Measurements from ENCODE around the gene TMPRSS7.

TMPRSS7 gene

DNA sequence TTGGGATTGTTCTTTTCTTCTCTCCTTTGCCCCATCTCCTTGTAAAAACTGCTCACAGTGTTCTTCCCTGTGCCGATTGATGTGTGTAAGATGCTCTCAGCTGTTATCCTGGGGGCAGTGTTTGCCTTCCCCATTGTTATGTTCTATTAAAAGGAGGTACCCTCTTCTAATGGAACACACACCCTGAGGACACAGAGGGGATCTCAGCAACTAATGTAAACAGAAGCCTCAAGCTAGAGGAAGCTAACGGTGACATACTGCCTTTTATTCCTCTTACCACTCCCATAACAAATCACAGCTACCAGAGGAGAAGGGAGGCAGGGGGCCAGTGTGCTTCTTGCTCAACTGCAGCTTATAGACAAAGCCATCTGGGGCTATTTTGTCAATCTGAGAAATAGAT, 33.6 kb upstream of the TMPRSS7 start:
- H2AFZ ChIP-seq (ENCODE audit: low read length), result no peak overlapping the region
- H3K79me1 ChIP-seq (ENCODE audit: low read depth, low read length), result peaks cover 8% of the 10 kb centered on the region
- no peak overlapping the region for H3K9ac ChIP-seq (ENCODE audit: low read depth, low read length, poor library complexity)
- H3K27ac ChIP-seq (replicated peaks; ENCODE audit: low read length), result no peak overlapping the region
- H4K91ac ChIP-seq (ENCODE audit: low read depth, low read length, poor library complexity), result no peak overlapping the region
- H2BK15ac ChIP-seq (ENCODE audit: low read length), result no peak overlapping the region
- H3K4me1 ChIP-seq (ENCODE audit: control insufficient read depth in 2 of 2, insufficient read depth in 1 of 2, low read depth in 1 of 2, low read length in 2 of 2), result peaks cover 32 to 52% of the 10 kb centered on the region in 2 donors
- H3K14ac ChIP-seq (ENCODE audit: low read length), result no peak overlapping the region
- no peak overlapping the region for H4K8ac ChIP-seq (ENCODE audit: low read depth, low read length)
- no peak overlapping the region for H3K23ac ChIP-seq (ENCODE audit: low read depth, low read length, poor library complexity)
- no peak overlapping the region for H2BK5ac ChIP-seq (ENCODE audit: low read length)
- H3K4ac ChIP-seq (ENCODE audit: low read length), result no peak overlapping the region
- no peak overlapping the region for H3K18ac ChIP-seq (ENCODE audit: low read length)
- H3K9me3 ChIP-seq (replicated peaks in 1 of 2; ENCODE audit: control insufficient read depth in 2 of 2, insufficient read depth in 1 of 2, low read depth in 1 of 2, low read length in 2 of 2), result no peaks in the 10 kb centered on the region
- peak overlapping the region; percentile 63 for H3K4me2 ChIP-seq (ENCODE audit: insufficient read depth, low read length, poor library complexity, severe bottlenecking)
- no peak for DNase-seq (ENCODE audit: low spot score)
- no peak overlapping the region for H2AK5ac ChIP-seq (ENCODE audit: low read depth, low read length)
- H2BK12ac ChIP-seq (ENCODE audit: low read length), result no peak overlapping the region
- H3K4me3 ChIP-seq (ENCODE audit: low read length in 2 of 2), result peak overlapping the region; percentile 69 to 97
- peaks cover 12 to 60% of the 10 kb centered on the region in 2 donors for H3K36me3 ChIP-seq (replicated peaks in 1 of 2; ENCODE audit: control insufficient read depth in 2 of 2, insufficient read depth in 2 of 2, low read length in 2 of 2)
- no peak overlapping the region for H2BK120ac ChIP-seq (ENCODE audit: low read depth, low read length)
- WGBS, 2 donors (ENCODE audit: extremely low coverage in 2 of 2, insufficient read length in 2 of 2, insufficient replicate concordance in 1 of 2), result no CpG with 5 or more reads among the region's 2 CpGs
- no peaks in the 10 kb centered on the region for H3K27me3 ChIP-seq (ENCODE audit: control insufficient read depth in 3 of 3, insufficient read depth in 3 of 3, low read depth in 1 of 3, low read length in 3 of 3)

DNA sequence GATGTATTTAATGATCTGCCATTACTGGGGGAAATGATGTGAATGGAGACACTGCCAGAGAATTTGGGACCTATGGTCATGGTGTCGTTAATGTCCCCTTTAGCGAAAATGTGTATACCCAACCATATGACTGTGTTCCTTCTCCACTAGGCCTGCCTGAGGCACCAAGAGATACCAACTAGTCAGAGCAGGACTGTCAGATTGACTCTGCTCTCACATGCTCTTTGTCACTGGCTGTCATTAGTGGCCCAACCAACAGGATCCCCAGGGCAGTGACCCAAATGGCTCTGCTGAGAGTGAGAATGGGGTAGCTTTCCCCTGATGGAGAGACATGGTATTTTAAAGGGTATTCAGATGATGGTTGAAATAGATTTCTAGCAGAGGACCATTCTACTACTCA, 33.0 kb upstream of the TMPRSS7 start:
- no peak overlapping the region for H2BK120ac ChIP-seq (ENCODE audit: low read depth, low read length)
- H3K27me3 ChIP-seq (ENCODE audit: control insufficient read depth in 3 of 3, insufficient read depth in 3 of 3, low read depth in 1 of 3, low read length in 3 of 3), result no peaks in the 10 kb centered on the region
- peak overlapping the region in 1 of 2 donors; percentile 97 for H3K4me3 ChIP-seq (ENCODE audit: low read length in 2 of 2)
- H3K79me1 ChIP-seq (ENCODE audit: low read depth, low read length), result peaks cover 8% of the 10 kb centered on the region
- no peak overlapping the region for H3K18ac ChIP-seq (ENCODE audit: low read length)
- no peak overlapping the region for H2AK5ac ChIP-seq (ENCODE audit: low read depth, low read length)
- H3K4ac ChIP-seq (ENCODE audit: low read length), result no peak overlapping the region
- H3K14ac ChIP-seq (ENCODE audit: low read length), result no peak overlapping the region
- no peak overlapping the region for H3K9ac ChIP-seq (ENCODE audit: low read depth, low read length, poor library complexity)
- no peak for DNase-seq (ENCODE audit: low spot score)
- peaks cover 32 to 56% of the 10 kb centered on the region in 2 donors for H3K4me1 ChIP-seq (ENCODE audit: control insufficient read depth in 2 of 2, insufficient read depth in 1 of 2, low read depth in 1 of 2, low read length in 2 of 2)
- no peaks in the 10 kb centered on the region for H3K9me3 ChIP-seq (replicated peaks in 1 of 2; ENCODE audit: control insufficient read depth in 2 of 2, insufficient read depth in 1 of 2, low read depth in 1 of 2, low read length in 2 of 2)
- H2BK12ac ChIP-seq (ENCODE audit: low read length), result no peak overlapping the region
- H4K8ac ChIP-seq (ENCODE audit: low read depth, low read length), result no peak overlapping the region
- H2AFZ ChIP-seq (ENCODE audit: low read length), result no peak overlapping the region
- no peak overlapping the region for H3K23ac ChIP-seq (ENCODE audit: low read depth, low read length, poor library complexity)
- no CpG with 5 or more reads among the region's 2 CpGs for WGBS, 2 donors (ENCODE audit: extremely low coverage in 2 of 2, insufficient read length in 2 of 2, insufficient replicate concordance in 1 of 2)
- no peak overlapping the region for H3K4me2 ChIP-seq (ENCODE audit: insufficient read depth, low read length, poor library complexity, severe bottlenecking)
- peaks cover 14 to 66% of the 10 kb centered on the region in 2 donors for H3K36me3 ChIP-seq (replicated peaks in 1 of 2; ENCODE audit: control insufficient read depth in 2 of 2, insufficient read depth in 2 of 2, low read length in 2 of 2)
- no peak overlapping the region for H4K91ac ChIP-seq (ENCODE audit: low read depth, low read length, poor library complexity)
- H3K27ac ChIP-seq (replicated peaks; ENCODE audit: low read length), result no peak overlapping the region
- no peak overlapping the region for H2BK15ac ChIP-seq (ENCODE audit: low read length)
- H2BK5ac ChIP-seq (ENCODE audit: low read length), result no peak overlapping the region

DNA sequence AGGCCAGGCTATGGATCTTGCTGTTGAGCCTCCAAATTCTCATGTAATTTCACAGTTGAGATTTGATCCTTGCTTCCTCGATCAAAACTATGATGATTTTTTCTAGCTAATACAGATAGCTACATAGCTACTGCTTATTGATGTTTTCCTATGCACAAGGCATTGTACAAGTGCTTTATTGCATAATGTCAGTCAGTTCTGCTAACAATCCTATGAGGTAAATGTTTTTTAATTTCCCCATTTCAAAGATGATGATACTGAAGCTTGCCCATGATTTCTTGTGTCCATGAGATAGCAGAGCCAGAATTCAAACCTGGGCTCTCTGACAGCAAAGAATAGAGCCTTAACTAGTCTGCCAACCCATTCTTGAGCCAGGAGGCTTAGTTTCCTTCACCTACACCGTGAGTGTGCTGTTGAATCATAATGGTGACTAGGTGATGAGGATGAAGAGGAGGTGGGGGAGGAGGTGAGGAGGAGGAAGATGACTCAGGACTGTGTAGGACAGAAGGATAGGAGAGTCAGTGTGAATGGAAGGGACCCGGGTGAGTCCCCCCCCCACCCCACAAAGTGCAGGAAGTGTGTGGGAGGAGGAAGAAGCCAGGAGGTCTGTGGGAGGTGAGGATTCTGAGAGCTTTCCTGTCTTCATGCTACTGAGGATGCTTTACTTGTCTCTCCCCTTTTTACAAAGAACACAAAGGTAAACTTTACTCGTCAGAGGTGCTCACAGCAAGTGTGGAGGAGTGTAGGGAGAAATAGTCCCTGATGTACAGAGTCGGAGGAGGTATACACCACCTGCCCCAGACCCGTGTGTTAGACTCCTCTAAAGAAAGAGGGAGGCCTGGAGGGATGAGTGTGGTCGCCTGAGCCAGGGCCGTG, 32.2 kb upstream of the TMPRSS7 start:
- Histone ChIP-seq H4K8ac (ENCODE audit: low read depth, low read length) (no peak overlapping the region), H3K27me3 (ENCODE audit: control insufficient read depth in 3 of 3, insufficient read depth in 3 of 3, low read depth in 1 of 3, low read length in 3 of 3) (no peaks in the 10 kb centered on the region), H3K9ac (ENCODE audit: low read depth, low read length, poor library complexity) (peak overlapping the region; percentile 31), H3K4me3 (ENCODE audit: low read length in 2 of 2) (peak overlapping the region in 1 of 2 donors; percentile 97), H3K4me1 (ENCODE audit: control insufficient read depth in 2 of 2, insufficient read depth in 1 of 2, low read depth in 1 of 2, low read length in 2 of 2) (peaks cover 32 to 49% of the 10 kb centered on the region in 2 donors), H4K91ac (ENCODE audit: low read depth, low read length, poor library complexity) (no peak overlapping the region), H2BK12ac (ENCODE audit: low read length) (no peak overlapping the region), H3K36me3 (replicated peaks in 1 of 2; ENCODE audit: control insufficient read depth in 2 of 2, insufficient read depth in 2 of 2, low read length in 2 of 2) (peaks cover 18 to 74% of the 10 kb centered on the region in 2 donors), H3K4me2 (ENCODE audit: insufficient read depth, low read length, poor library complexity, severe bottlenecking) (peak overlapping the region; percentile 13), H3K23ac (ENCODE audit: low read depth, low read length, poor library complexity) (no peak overlapping the region), H3K27ac (replicated peaks; ENCODE audit: low read length) (no peak overlapping the region), H2BK120ac (ENCODE audit: low read depth, low read length) (no peak overlapping the region), H3K4ac (ENCODE audit: low read length) (no peak overlapping the region), H3K18ac (ENCODE audit: low read length) (no peak overlapping the region), H2BK15ac (ENCODE audit: low read length) (no peak overlapping the region), H2BK5ac (ENCODE audit: low read length) (no peak overlapping the region), H3K9me3 (replicated peaks in 1 of 2; ENCODE audit: control insufficient read depth in 2 of 2, insufficient read depth in 1 of 2, low read depth in 1 of 2, low read length in 2 of 2) (no peaks in the 10 kb centered on the region), H2AK5ac (ENCODE audit: low read depth, low read length) (no peak overlapping the region), H3K79me1 (ENCODE audit: low read depth, low read length) (peaks cover 8% of the 10 kb centered on the region), H3K14ac (ENCODE audit: low read length) (no peak overlapping the region), H2AFZ (ENCODE audit: low read length) (no peak overlapping the region)
- WGBS, 2 donors (ENCODE audit: extremely low coverage in 2 of 2, insufficient read length in 2 of 2, insufficient replicate concordance in 1 of 2), result no CpG with 5 or more reads among the region's 8 CpGs
- no peak for DNase-seq (ENCODE audit: low spot score)

DNA sequence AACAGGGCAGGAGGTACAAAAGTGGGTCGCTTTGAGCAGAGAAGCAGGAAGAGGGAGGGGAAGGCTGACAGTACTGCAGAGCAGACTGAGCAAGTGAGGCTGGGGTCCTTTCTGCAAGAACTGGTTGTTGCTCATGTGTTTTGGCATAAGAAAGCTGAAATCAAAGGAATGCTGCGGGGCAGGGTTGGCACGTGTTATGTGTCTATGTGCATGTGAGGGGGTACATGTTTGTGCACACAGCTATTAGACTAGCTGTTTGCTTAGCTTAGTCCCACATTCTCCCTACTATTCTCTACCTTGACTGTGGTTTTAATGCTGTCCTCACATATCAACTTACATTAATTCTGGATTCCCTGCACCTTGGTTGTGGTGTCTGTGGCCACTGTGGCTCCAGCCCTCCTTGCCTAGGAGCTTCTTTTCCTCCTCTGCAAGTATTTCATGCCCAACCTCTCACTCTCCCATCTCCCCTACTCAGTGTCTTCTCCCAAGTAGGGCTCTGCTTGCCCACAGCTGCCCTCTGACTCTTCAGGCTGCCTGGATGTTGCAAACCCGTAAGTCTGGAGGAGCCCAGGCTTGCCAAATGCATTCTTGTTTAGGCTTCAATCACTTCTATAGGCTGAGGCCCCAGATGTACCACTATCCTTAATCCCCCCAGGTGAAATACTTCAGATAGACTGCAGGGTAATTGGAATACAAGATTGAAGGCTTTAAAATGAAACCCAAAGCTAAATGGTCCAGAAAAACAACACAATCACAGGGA, 31.0 kb upstream of the TMPRSS7 start:
- H3K23ac ChIP-seq (ENCODE audit: low read depth, low read length, poor library complexity), result no peak overlapping the region
- H3K79me1 ChIP-seq (ENCODE audit: low read depth, low read length), result peaks cover 8% of the 10 kb centered on the region
- H3K9ac ChIP-seq (ENCODE audit: low read depth, low read length, poor library complexity), result no peak overlapping the region
- no peak overlapping the region for H2BK5ac ChIP-seq (ENCODE audit: low read length)
- no peak overlapping the region for H2BK120ac ChIP-seq (ENCODE audit: low read depth, low read length)
- no peak for DNase-seq (ENCODE audit: low spot score)
- no peak overlapping the region for H4K91ac ChIP-seq (ENCODE audit: low read depth, low read length, poor library complexity)
- H3K14ac ChIP-seq (ENCODE audit: low read length), result no peak overlapping the region
- H3K18ac ChIP-seq (ENCODE audit: low read length), result no peak overlapping the region
- no peak overlapping the region for H3K4me2 ChIP-seq (ENCODE audit: insufficient read depth, low read length, poor library complexity, severe bottlenecking)
- H3K27me3 ChIP-seq (ENCODE audit: control insufficient read depth in 3 of 3, insufficient read depth in 3 of 3, low read depth in 1 of 3, low read length in 3 of 3), result no peaks in the 10 kb centered on the region
- H3K27ac ChIP-seq (replicated peaks; ENCODE audit: low read length), result no peak overlapping the region
- H3K36me3 ChIP-seq (replicated peaks in 1 of 2; ENCODE audit: control insufficient read depth in 2 of 2, insufficient read depth in 2 of 2, low read length in 2 of 2), result peaks cover 25 to 86% of the 10 kb centered on the region in 2 donors
- no peak overlapping the region for H2AK5ac ChIP-seq (ENCODE audit: low read depth, low read length)
- WGBS, 2 donors (ENCODE audit: extremely low coverage in 2 of 2, insufficient read length in 2 of 2, insufficient replicate concordance in 1 of 2), result no CpG with 5 or more reads among the region's 4 CpGs
- peaks cover 0 to 3% of the 10 kb centered on the region in 2 donors for H3K9me3 ChIP-seq (replicated peaks in 1 of 2; ENCODE audit: control insufficient read depth in 2 of 2, insufficient read depth in 1 of 2, low read depth in 1 of 2, low read length in 2 of 2)
- no peak overlapping the region for H2BK15ac ChIP-seq (ENCODE audit: low read length)
- no peak overlapping the region for H2BK12ac ChIP-seq (ENCODE audit: low read length)
- no peak overlapping the region for H2AFZ ChIP-seq (ENCODE audit: low read length)
- H3K4me1 ChIP-seq (ENCODE audit: control insufficient read depth in 2 of 2, insufficient read depth in 1 of 2, low read depth in 1 of 2, low read length in 2 of 2), result peaks cover 32 to 45% of the 10 kb centered on the region in 2 donors
- peak overlapping the region in 1 of 2 donors; percentile 97 for H3K4me3 ChIP-seq (ENCODE audit: low read length in 2 of 2)
- H4K8ac ChIP-seq (ENCODE audit: low read depth, low read length), result no peak overlapping the region
- H3K4ac ChIP-seq (ENCODE audit: low read length), result no peak overlapping the region

Data from neuronal stem cell (in vitro differentiated cells).